Measurements from ENCODE around the gene CALML3. TPM values are rescaled to one million over a fixed set of nuclear protein-coding genes. Genes with fewer than 3 reads are reported as not detected.

CALML3 gene
- total RNA-seq, 3 donors from 2014 or later (not counting 1 experiment from before 2014, with no cell fraction given): not detected

GRCh38 chr10:5540891-5541290 lies 16.1 kb downstream of the CALML3 start:
- intact Hi-C loops (cut with micrococcal nuclease): no loop called here
- DNase-seq: no peak
- Histone ChIP-seq H3K4me3 (ENCODE audit: low read length) (no peak overlapping the region), H3K4me1 (ENCODE audit: control insufficient read depth, insufficient read depth, low read length) (no peaks in the 10 kb centered on the region), H3K27me3 (ENCODE audit: control insufficient read depth, insufficient read depth, low read length) (no peaks in the 10 kb centered on the region), H3K36me3 (ENCODE audit: control insufficient read depth, insufficient read depth, low read length) (no peaks in the 10 kb centered on the region), H3K27ac (ENCODE audit: low read length) (no peak overlapping the region), H3K9me3 (ENCODE audit: control insufficient read depth, insufficient read depth, low read length) (no peaks in the 10 kb centered on the region)
- no peak overlapping the region for H3K4me3 Mint-ChIP-seq
- no peaks in the 10 kb centered on the region for H3K36me3 Mint-ChIP-seq
- TF ChIP-seq CTCF (IDR thresholded peaks at IDR 0.05): no peak
- peaks cover 2 to 4% of the 10 kb centered on the region in 2 donors for H3K9me3 Mint-ChIP-seq
- no peaks in the 10 kb centered on the region for H3K4me1 Mint-ChIP-seq
- no peak overlapping the region for H3K27ac Mint-ChIP-seq
- ATAC-seq: no peak
- 100% methylated on average over 3 of the region's 3 CpGs for WGBS (ENCODE audit: insufficient coverage)
- H3K27me3 Mint-ChIP-seq (ENCODE audit: low read depth in 2 of 2): peaks cover 6% of the 10 kb centered on the region in 2 donors

GRCh38 chr10:5542100-5542499 lies 17.3 kb downstream of the CALML3 start:
- no peaks in the 10 kb centered on the region for H3K4me1 Mint-ChIP-seq
- no peak for DNase-seq
- Histone ChIP-seq H3K27me3 (ENCODE audit: control insufficient read depth, insufficient read depth, low read length) (no peaks in the 10 kb centered on the region), H3K27ac (ENCODE audit: low read length) (no peak overlapping the region), H3K4me1 (ENCODE audit: control insufficient read depth, insufficient read depth, low read length) (no peaks in the 10 kb centered on the region), H3K4me3 (ENCODE audit: low read length) (no peak overlapping the region), H3K9me3 (ENCODE audit: control insufficient read depth, insufficient read depth, low read length) (no peaks in the 10 kb centered on the region), H3K36me3 (ENCODE audit: control insufficient read depth, insufficient read depth, low read length) (no peaks in the 10 kb centered on the region)
- WGBS (ENCODE audit: insufficient coverage): no CpG with 5 or more reads among the region's 1 CpG
- H3K27ac Mint-ChIP-seq: no peak overlapping the region
- H3K4me3 Mint-ChIP-seq: no peak overlapping the region
- no peaks in the 10 kb centered on the region for H3K36me3 Mint-ChIP-seq
- TF ChIP-seq CTCF (IDR thresholded peaks at IDR 0.05): no peak
- H3K9me3 Mint-ChIP-seq: peaks cover 2 to 4% of the 10 kb centered on the region in 2 donors
- intact Hi-C loops (cut with micrococcal nuclease): no loop called here
- H3K27me3 Mint-ChIP-seq (ENCODE audit: low read depth in 2 of 2): peaks cover 6% of the 10 kb centered on the region in 2 donors
- no peak for ATAC-seq

- intact Hi-C loops (cut with micrococcal nuclease): no loop called here
- WGBS (ENCODE audit: insufficient coverage): no CpG with 5 or more reads among the region's 1 CpG
- no peaks in the 10 kb centered on the region for H3K9me3 ChIP-seq (ENCODE audit: control insufficient read depth, insufficient read depth, low read length)
Observed at GRCh38 chr10:5543623-5544022, 18.9 kb downstream of the CALML3 start.

More at GRCh38 chr10:5543623-5544022, 18.9 kb downstream of the CALML3 start:
- Histone ChIP-seq H3K4me1 (ENCODE audit: control insufficient read depth, insufficient read depth, low read length) (peaks cover 7% of the 10 kb centered on the region), H3K36me3 (ENCODE audit: control insufficient read depth, insufficient read depth, low read length) (no peaks in the 10 kb centered on the region), H3K27me3 (ENCODE audit: control insufficient read depth, insufficient read depth, low read length) (no peaks in the 10 kb centered on the region), H3K4me3 (ENCODE audit: low read length) (no peak overlapping the region), H3K27ac (ENCODE audit: low read length) (no peak overlapping the region)
- no peak for TF ChIP-seq CTCF (IDR thresholded peaks at IDR 0.05)
- no peak for ATAC-seq
- H3K9me3 Mint-ChIP-seq: peaks cover 2 to 4% of the 10 kb centered on the region in 2 donors
- DNase-seq: no peak
- H3K27ac Mint-ChIP-seq: no peak overlapping the region
- no peak overlapping the region for H3K4me3 Mint-ChIP-seq
- H3K4me1 Mint-ChIP-seq: no peaks in the 10 kb centered on the region
- peaks cover 4 to 6% of the 10 kb centered on the region in 2 donors for H3K27me3 Mint-ChIP-seq (ENCODE audit: low read depth in 2 of 2)
- H3K36me3 Mint-ChIP-seq: no peaks in the 10 kb centered on the region
